ENCODE measurements around the gene TJAP1.
"Not testable (repeated sequence)": the region's sequence is repeated elsewhere in the genome, so short reads cannot be mapped to it uniquely, and the experiment has no call there.

TJAP1 gene

DNA sequence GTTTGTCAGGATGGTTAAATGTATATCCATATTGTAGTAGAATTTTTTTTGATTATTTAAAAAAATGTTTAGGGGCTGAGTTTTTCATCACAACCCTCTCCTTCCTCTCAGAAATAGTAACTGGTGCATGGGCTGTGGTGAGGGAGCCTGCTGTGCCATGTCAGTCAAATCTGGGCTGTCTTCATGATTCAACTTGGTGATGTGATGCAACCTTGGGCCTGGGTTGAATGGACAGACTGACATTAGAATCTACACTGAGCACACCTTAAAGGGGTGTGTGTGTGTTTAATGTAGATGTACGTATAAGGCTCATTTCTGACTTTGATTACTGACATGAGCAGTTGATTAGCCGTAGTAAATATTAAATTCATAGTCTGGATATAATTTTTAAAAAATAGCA lies 3.7 kb downstream of the TJAP1 start:
- no peak for DNase-seq (ENCODE audit: low read depth in 2 of 2)

DNA sequence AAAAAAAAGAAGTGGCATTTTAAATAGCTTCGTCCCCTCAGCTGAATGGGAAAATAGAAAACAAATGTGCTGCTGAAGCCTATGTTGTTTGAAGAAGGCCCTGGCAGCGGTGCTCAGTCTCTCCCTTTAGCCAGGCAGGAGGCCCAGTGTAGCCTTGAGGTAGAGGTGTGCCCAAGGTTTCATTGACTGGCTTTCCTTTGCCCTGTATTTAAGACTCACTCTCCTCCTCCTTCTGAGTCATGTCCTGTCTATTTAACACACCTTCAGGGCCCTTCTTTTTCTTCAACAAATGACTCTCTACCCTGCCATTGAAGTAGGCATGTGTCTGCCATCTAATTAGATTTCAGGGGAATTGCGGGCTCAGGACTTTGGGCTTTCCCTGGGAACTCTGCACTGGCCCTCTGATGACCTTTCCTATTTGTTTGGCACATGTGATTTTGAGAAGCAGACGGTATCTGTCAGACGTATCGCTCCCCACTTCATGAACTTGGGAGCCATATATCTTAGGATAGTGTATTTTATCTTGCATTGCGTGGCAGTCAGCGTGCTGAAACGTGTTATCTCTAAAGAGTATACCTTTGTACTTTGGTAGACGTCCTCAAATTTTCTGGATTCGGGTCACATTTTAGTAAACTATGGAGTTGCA lies 4.3 kb downstream of the TJAP1 start:
- DNase-seq (ENCODE audit: low read depth in 2 of 2) = no peak

DNA sequence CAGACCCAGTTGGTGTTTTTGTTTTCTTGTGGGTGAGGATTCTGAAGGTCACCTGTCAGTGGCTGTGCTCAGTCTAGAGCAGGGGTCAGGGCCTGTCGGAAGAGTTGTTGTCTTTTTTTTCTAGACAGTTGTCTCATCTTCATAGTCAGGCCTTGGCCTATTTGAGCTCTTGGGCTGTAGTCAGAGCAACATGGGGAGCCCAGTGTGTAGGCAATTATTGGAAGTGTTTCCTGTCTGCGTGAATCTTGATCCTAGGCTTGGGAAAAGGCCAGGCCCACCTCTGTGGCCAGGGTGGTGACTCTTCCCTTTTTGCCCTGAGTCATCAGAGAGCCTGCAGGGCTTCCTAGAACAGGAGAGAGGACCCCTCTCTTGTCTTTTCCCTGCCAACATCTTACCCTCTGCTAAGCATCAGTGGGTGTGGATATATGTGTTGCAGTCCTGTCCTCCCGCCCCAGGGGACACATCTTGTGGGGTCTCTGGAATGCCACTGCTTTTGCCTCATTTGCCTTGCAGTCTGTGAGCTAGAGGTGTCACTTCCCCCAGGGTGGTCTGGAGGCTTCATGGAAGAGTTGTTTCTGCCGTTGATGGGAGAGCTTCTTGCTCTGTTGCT lies 11.4 kb downstream of the TJAP1 start:
- no peak for DNase-seq (ENCODE audit: low read depth in 2 of 2)

DNA sequence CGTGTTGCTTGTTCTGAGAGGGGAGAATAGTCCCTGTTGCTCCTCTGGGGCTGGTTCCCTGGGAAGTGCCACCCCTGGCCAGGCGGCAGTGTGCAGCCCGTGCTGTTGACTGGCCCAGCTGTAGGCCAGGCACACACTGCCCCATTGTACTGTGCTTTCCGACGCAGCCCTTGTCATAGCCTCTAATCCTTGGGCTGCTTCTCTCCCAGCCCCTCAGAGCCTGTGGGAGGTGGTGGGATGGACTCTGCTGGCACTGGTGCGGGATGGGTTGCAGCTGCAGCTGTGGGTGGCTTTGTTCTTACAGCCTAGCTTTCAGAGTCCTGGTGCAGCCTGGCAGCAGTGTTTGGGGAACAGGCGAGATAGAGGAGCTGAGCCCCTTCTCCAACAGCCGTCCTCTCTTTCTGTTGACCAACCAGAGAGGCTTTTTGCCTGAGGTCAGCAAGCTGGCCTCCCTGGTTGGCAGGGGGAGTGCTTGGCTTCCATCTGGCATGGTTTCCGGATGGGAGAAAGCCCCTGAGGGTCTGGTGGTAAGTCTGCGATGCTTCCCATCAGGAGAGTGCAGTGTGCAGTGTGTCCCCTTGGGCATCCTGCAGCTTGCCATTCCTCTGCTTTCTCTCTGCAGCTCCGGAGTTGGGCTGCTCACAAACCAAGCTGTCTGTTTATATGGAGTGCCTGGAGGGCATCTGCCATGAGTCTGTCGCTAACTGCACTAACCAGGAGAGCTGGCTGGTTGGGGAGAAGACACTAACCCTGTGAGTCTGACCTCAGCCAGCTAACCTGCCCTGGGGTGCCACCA lies 12.1 kb downstream of the TJAP1 start:
- DNase-seq (ENCODE audit: low read depth in 2 of 2) = no peak

DNA sequence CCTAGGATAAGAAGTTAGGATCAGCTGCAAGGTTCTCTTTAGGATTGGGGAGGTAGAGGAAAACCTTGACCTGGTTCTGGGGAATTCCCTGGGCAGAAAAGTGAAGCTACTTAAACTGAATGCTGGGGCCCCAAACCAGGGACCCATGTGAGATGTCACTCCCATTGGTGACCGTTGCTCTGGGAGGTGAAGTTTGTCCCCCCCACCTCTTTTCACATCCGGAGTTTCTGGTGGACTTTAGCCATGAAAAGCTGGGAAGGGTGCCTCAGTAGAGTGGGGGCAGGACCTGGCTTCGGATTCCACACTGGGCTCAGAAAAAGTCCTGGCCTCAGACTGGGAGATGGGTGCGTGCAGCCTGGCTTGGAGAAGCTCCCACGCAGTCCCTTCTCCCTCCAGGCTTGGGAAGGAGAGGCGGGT lies 13.2 kb downstream of the TJAP1 start:
- DNase-seq (ENCODE audit: low read depth in 2 of 2) = no peak

DNA sequence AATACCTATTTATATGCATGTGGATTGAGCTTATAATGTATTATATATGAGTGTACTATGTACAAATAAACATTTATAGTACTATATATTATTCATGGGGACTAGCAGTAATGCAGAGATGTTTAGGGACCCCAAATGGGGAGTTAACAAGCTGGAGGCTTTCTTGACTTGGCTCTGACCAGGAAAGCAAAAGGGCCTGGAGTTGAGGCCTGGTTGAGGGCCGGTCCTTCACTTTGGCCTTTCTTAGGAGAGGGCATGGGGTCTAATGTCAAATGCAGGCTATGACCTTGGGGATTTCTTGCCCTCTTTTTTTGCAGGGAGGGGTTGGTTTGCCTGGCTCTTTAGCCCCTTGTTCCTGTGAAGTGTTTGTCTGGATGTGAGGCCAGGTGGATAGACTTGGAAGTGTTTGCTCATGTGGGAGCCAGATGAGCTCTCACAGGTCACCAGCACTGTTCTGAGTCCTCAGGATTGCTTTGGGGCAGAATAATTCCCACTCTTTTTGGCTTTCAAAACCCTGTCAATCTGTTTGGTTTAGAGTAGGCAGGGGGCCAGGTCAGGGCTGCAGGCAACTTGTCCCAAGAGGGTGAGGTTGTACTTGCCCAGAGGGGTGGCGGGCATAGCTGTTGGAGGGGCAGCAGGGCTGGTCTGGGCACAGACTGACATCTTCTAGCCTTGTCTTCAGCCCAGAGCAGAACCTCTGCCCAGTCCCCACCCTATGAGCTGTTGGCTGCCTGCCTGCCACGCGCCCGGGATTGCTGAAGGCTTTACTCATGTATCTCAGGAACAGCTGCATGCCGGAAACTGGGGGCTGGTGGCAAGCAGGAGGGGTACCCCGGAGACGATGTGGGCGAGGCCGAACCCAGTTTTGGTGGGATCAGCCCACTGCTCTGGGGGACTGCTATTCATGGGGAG lies 14.6 kb downstream of the TJAP1 start:
- no peak for DNase-seq (ENCODE audit: low read depth in 2 of 2)

DNA sequence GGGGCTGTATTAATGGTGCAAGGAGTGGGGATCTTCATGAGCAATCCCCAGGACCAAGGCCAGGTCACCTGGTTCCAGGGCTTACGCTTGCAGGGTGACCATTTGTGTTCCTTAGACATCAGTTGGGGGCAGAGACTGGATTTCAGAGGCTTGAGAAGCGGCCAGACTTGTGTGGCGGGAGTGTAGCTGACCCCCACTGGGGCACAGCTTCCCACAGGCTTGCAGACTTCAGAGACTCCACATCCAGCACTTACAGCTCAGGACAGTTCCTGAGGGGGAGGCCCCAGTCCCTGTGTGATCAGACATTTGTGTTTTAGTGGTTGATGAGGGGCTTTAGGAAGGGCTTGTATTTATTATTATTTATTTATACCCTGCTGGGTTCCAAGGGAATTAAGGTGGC lies 15.3 kb downstream of the TJAP1 start:
- no peak for DNase-seq (ENCODE audit: low read depth in 2 of 2)

DNA sequence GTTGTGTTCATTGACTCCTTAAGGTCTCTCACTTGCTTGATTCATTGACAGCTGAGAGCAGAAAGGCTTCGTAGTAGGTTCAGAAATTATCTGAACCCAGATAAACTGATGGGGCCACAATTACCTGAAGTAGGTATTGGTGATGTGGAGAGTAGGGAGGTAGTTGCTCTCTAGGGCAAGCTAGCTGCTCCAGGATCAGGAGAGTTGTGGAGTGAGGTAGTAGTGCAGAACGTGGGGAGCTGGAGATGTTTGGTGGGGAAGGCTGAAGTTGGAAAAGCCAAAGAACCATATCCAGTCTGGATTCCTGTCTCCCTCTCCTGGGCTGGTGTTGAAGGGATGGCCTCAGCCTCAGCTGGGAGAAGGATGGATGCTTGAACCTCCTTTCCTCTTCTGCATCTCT lies 15.9 kb downstream of the TJAP1 start:
- no peak for DNase-seq (ENCODE audit: low read depth in 2 of 2)

DNA sequence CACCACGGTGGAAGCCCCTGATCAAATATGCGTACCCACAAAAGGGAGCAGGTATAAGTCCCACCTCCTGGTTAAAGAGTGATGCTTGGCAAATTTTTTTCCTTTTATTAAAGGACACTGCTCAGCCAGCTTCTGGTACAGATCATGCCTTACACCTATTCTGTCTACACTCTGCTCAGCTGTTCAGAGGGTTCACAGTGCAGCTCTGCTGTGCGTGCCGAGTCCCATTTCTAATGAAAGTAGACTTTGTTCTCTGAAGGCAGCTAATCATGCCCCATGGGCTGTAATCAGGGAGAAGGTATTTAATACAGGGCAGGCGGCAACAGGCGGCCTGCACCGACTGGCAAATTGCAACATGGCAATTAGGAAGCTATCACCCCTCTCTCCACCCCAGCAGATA lies 16.5 kb downstream of the TJAP1 start:
- DNase-seq (ENCODE audit: low read depth in 2 of 2) = no peak

DNA sequence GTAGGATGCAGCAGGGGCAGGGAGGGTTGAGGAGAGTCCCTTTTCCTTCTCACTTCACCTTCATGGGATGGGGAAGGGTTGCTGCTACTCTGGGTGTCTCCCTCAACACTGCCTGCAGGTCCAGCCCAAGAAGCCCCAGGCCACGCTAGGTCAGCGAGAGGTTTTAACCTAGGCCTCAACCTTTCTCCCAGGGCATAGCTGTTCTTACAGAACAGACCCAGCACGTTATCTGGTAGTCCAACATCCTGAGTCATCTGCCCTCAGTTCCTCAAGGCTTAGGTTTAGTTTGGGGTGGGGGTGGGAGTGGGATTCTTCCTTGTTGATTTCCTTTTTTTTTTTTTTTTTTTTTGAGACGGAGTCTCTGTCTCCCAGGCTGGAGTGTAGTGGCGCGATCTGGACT lies 17.0 kb downstream of the TJAP1 start:
- DNase-seq (ENCODE audit: low read depth in 2 of 2) = no peak

DNA sequence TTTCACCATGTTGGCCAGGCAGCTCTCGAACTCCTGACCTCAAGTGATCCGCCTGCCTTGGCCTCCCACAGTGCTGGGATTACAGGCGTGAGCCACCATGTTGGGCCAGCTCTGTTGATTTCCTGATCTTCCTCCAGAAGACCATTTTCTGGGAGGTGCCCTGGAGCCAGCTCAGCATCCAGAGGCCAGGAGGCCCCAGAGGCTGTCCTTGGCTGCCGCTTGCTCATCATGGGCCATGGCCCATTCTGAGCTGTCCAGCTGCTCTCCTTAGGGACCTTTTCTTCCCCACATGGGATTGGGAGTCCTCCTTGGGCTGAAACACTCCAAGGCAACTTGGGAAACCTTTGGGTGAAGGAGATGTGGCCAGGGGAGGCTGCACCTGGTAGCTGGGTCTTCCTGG lies 17.4 kb downstream of the TJAP1 start:
- no peak for DNase-seq (ENCODE audit: low read depth in 2 of 2)

DNA sequence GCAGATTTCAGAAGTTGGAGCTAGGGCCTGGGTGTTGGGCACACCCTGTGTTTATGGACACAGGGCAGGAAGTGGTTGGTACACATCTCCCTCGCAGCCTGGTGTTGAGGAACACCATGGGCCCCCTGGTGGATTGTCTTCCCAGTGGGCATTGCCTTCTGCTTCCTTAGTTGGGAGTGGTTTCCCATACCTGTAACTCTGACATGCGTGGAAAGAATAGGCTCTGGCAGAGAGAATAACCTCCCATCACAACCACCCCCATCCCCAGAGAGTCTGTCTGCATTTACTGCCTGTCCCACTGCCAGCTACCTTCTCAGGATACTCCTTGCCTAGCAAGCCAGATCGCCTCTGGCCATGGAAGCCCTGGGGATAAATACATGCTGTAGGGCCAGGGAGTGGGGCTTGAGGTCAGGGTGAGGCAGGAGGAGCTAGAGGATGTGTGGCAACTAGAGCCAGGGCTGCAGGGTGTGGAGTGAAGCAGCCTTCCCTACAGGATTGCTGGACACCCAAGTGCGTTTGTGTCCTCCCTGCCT lies 18.1 kb downstream of the TJAP1 start:
- DNase-seq (ENCODE audit: low read depth in 2 of 2) = no peak

DNA sequence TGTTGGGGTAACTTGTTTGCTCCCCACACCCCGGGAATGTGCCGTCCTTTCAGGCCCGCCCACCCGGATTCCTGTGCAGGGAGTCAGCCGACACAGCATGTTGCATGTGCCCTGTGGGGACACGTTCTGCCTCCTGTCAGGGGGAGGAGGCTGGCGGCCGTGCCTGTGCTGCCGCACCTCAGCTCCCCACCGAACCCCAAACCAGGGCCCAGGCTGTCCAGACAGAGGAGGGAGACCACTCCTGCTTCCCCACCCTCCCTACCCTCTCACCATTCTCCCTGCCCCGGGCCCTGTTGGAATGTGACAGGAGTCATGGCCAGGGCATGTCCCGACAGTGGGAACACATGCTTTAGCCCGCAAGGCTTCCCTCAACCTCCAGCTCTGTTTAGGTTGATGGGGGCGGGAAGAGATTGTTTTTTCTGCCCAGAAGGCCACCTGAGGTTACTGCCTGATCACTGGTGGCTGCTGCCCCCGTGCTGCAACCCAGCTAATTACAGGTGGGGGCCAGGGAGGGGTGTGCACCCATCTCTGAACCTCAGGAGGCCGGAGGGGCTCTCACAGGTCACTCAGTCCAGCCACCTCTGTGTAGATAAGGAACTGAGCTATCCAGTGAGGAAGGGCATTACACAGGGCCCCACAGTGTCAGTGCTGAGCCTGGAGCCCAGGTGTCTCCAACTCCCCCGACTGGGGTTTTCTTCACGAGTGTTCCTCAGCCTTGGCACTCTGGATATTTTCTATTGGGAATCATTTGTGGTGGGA lies 19.2 kb downstream of the TJAP1 start:
- no peak for DNase-seq (ENCODE audit: low read depth in 2 of 2)

DNA sequence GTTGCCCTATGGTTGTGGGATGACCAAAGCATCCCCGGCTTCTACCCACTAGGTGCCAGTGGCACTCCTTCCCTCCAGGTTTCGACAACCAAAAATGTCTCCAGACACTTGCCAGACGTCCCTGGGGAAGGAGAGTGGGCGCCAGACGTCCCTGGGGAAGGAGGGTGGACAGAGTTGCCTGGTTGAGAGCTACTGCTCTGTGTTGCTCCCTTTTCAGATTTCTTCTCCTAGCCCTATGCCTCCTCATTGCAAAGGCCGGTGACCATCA lies 19.7 kb downstream of the TJAP1 start:
- DNase-seq (ENCODE audit: low read depth in 2 of 2) = no peak

DNA sequence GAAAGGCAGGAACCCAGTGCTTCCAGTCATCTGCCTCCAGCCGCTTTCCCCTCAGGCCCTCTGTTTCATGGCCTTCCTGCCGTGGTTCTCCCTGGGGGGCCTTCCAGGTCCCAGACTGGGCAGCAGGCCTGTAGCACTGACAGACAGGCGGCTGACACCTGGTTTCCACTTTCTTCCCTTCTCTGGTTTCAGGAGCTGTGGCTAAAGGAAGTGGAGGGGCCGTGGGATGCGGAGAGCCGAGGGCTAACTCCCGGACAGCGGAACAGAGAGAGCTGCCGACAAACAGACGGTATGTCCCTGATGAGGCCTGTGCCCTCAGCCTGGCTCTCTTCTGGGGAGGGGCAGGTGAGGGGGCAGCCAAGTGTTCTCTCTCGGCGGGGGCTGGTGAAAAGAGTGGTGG lies 20.3 kb downstream of the TJAP1 start:
- no peak for DNase-seq (ENCODE audit: low read depth in 2 of 2)

DNA sequence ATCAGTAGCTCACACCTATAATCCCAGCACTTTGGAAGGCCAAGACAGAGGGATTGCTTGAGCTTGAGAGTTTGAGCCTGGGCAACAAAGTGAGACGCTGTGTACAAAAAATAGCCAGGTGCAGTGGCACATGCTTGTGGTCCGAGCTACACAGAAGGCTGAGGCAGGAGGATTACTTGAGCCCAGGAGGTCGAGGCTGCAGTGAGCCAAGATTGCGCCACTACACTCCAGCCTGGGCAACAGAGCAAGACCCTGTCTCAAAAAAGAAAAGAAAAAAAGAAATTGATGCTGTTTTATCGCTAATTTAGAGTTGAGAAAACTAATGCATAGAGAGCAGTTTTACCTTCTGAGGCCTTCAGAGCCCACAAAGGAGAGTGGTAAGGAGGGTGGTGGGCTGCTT lies 20.9 kb downstream of the TJAP1 start:
- not testable (repeated sequence) for DNase-seq (ENCODE audit: low read depth in 2 of 2)

DNA sequence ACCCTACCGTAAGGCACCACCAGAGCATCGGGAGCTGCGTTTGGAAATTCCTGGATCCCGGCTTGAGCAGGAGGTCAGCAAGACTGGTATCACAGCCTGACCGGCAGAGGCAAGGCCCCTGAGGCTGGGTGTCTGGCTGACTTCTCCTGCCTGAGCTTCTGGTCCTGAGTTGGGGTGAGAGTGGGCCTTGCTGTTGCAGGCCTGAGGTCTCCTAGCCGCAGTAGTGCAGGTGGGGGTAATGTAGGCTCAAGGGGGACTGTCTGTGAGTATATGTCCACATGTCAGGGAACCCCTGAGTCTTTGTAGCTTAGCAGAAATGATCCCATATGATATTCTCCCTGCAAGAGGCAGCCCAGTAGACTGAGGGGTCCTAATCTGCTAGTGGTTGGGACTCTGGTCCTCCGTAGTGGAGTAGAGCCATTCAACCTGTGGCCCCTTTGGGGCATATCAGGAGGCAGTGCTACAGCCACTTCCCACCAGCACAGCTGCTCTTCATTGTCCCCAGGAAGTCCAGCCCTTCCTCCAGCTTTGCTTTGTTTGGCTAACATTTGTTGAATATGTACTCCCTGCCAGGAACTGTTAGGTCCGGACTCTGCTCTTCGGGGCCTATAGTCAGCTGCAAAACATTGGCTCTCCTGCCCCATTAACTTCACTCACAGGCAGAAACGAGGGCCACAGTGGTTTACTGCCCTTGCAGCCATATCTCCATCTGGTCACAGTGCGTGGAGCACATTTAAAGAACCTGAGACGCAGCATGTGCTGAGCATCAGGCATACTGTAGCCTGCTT lies 21.9 kb downstream of the TJAP1 start:
- no peak for DNase-seq (ENCODE audit: low read depth in 2 of 2)

DNA sequence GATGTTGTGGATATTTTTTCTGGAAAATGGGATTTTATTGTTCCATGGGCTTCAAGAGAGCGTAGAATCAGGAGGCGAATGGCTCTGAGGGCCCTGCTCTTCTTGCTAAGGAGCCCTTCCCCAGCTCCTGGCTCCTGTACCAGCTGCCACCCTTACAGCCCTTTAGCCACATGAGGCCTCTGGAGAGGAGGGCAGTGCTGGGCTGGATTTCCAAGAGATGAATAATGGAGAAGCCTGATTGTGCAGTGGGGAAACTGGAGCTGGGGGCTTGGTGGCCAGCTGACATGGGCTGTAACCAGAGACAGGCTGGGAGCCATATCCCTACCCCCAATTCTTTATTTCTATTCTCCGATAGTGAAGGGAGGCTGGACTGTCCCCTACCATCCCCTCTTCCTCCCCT lies 23.6 kb downstream of the TJAP1 start:
- no peak for DNase-seq (ENCODE audit: low read depth in 2 of 2)

DNA sequence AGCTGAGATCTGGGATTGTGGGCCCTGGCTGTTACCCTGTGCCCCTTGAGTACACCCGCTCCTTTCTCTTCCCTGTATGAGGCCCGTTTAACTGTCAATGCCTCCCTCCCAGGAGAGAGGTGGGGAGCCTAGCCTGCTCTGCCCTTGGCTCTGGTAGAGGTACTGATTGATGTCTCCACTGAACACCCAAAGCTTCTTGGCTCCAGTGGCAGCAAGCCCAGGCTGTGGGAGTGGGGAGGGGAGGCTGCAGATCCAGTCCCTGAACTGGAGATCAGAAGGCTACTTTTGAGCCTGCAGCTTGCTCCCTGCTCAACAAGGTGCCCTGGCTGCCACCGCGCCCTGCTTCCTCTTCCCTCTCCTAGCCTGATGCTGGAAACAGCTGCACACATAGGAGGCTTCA lies 25.3 kb downstream of the TJAP1 start:
- no peak for DNase-seq (ENCODE audit: low read depth in 2 of 2)

DNA sequence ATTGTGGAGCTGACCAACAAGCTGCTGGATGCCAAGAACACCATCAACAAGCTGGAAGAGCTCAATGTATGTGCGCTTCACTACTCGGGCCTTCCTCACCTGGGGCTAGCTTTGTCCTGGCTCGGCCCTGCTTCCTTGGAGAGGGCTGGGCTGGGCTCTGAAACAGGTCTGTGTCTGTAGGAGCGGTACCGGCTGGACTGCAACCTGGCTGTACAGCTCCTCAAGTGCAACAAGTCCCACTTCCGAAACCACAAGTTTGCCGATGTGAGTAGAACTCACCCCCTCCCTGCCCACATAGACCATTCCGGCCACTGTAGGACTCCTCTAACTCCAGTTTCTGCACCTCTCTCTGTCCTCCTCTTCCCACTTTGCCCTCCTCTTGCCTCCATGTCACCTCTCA lies 26.1 kb downstream of the TJAP1 start:
- no peak for DNase-seq (ENCODE audit: low read depth in 2 of 2)
